K562 (cell line): ENCODE data around the gene COMMD2. TPM values are rescaled to one million over a fixed set of nuclear protein-coding genes. Genes with fewer than 3 reads are reported as not detected.

ENCODE experiments used
- ARNT ChIP-seq, 2 experiments: fragments of 450-650 bp; IDR thresholded peaks; 2 replicates each; pipeline ENCODE4 v1.6.1; 2016; ENCODE audit warnings: mild to moderate bottlenecking in 1 of 2
- BMI1 ChIP-seq: fragments of 150-350 bp; IDR thresholded peaks from 2 replicates; pipeline ENCODE4 v1.6.1; 2014; ENCODE audit warnings: low read length
- CREB1 ChIP-seq, 2 experiments: sonication (generic) in 1 of 2; formaldehyde crosslinking in 1 of 2; IDR thresholded peaks; 2 replicates each; pipeline versions ENCODE4 v1.6.1 to v1.8.0; 2012 to 2022; ENCODE audit warnings: inconsistent platforms in 1 of 2, mild to moderate bottlenecking in 1 of 2, missing genetic modification reagents in 1 of 2, moderate library complexity in 1 of 2
- DDX20 ChIP-seq: fragments of 450-650 bp; IDR thresholded peaks from 2 replicates; pipeline ENCODE4 v1.6.1; 2016; ENCODE audit warnings: missing genetic modification characterization, low read depth, mild to moderate bottlenecking, missing compliant biosample characterization, moderate library complexity
- E2F4 ChIP-seq: sonication (generic); formaldehyde crosslinking; IDR thresholded peaks from 2 replicates; pipeline ENCODE4 v1.8.0; 2022; ENCODE audit warnings: mild to moderate bottlenecking, low read depth, missing genetic modification reagents
- EP400 ChIP-seq: fragments of 450-650 bp; IDR thresholded peaks from 2 replicates; pipeline ENCODE4 v1.6.1; 2017; ENCODE audit warnings: antibody characterized with exemption, mild to moderate bottlenecking, moderate library complexity
- ETV1 ChIP-seq: fragments of 450-650 bp; conservative IDR thresholded peaks from 2 replicates; pipeline ENCODE4 v1.6.1; 2016; ENCODE audit warnings: missing genetic modification characterization, control low read depth, low read depth, missing compliant biosample characterization
- FOXP1 ChIP-seq: sonication (generic); formaldehyde crosslinking; IDR thresholded peaks from 2 replicates; pipeline ENCODE4 v1.8.0; 2022; ENCODE audit warnings: mild to moderate bottlenecking, missing genetic modification reagents
- GTF2F1 ChIP-seq: IDR thresholded peaks from 2 replicates; pipeline ENCODE4 v1.6.1; 2011; ENCODE audit warnings: low read depth, low read length, improper control_type of control experiment
- HMG20B ChIP-seq: fragments of 250-450 bp; sonication (Bioruptor Pico); IDR thresholded peaks from 2 replicates; pipeline ENCODE4 v1.5.0; 2021; ENCODE audit warnings: mild to moderate bottlenecking
- ID3 ChIP-seq, 2 experiments: fragments of 250-450 bp in 1 of 2; fragments of 450-650 bp in 1 of 2; sonication (Bioruptor Pico) in 1 of 2; IDR thresholded peaks; 2 replicates each; pipeline versions ENCODE4 v1.6.1 to v1.8.0; 2016 to 2021; ENCODE audit warnings: mild to moderate bottlenecking in 2 of 2, moderate library complexity in 2 of 2, missing compliant biosample characterization in 1 of 2, missing genetic modification characterization in 1 of 2
- KAT2B ChIP-seq: IDR thresholded peaks from one replicate; pipeline ENCODE4 v1.6.1; 2012; ENCODE audit warnings: low read depth, mild to moderate bottlenecking, control low read depth, inconsistent platforms, low read length, moderate library complexity
- MAFG ChIP-seq: fragments of 450-650 bp; conservative IDR thresholded peaks from 2 replicates; pipeline ENCODE4 v1.6.1; 2016; ENCODE audit warnings: missing genetic modification characterization, missing compliant biosample characterization
- NCOA2 ChIP-seq, 2 experiments: fragments of 450-650 bp; IDR thresholded peaks; 2 replicates each; pipeline ENCODE4 v1.6.1; 2018; ENCODE audit warnings: mild to moderate bottlenecking in 2 of 2, moderate library complexity in 1 of 2; ENCODE audit not compliant: partially characterized antibody in 2 of 2
- OTX1 ChIP-seq: fragments of 450-650 bp; formaldehyde crosslinking; IDR thresholded peaks from 2 replicates; pipeline ENCODE4 v1.4.0; 2022; ENCODE audit warnings: mild to moderate bottlenecking
- PATZ1 ChIP-seq: fragments of 250-450 bp; sonication (Bioruptor Pico); IDR thresholded peaks from 2 replicates; pipeline ENCODE4 v1.5.0; 2020; ENCODE audit warnings: mild to moderate bottlenecking, borderline replicate concordance
- PTTG1 ChIP-seq: fragments of 450-650 bp; IDR thresholded peaks from 2 replicates; pipeline ENCODE4 v1.6.1; 2016; ENCODE audit warnings: low read depth, mild to moderate bottlenecking, missing genetic modification characterization, missing compliant biosample characterization
- PYGO2 ChIP-seq: fragments of 450-650 bp; IDR thresholded peaks from 2 replicates; pipeline ENCODE4 v1.6.1; 2016; ENCODE audit warnings: mild to moderate bottlenecking, missing genetic modification characterization, moderate library complexity, missing compliant biosample characterization
- SAFB2 ChIP-seq: fragments of 200-400 bp; formaldehyde crosslinking; IDR thresholded peaks from 2 replicates; pipeline ENCODE4 v1.6.1; 2018; ENCODE audit warnings: borderline replicate concordance, low read length, low read depth, moderate library complexity; ENCODE audit not compliant: severe bottlenecking
- SMAD1 ChIP-seq: fragments of 150-350 bp; IDR thresholded peaks from 2 replicates; pipeline ENCODE4 v1.6.1; 2014; ENCODE audit warnings: low read length, low read depth; ENCODE audit not compliant: partially characterized antibody
- SREBF1 ChIP-seq: fragments of 150-350 bp; IDR thresholded peaks from 2 replicates; pipeline ENCODE4 v1.6.1; 2014; ENCODE audit warnings: antibody characterized with exemption, low read depth, low read length, borderline replicate concordance
- TRIM28 ChIP-seq: fragments of 450-650 bp; IDR thresholded peaks from 2 replicates; pipeline ENCODE4 v1.6.1; 2017
- WHSC1 ChIP-seq: IDR thresholded peaks from one replicate; pipeline ENCODE4 v1.6.1; 2012; ENCODE audit warnings: low read length, control low read depth, inconsistent platforms
- ZNF143 ChIP-seq: sonication (generic); formaldehyde crosslinking; IDR thresholded peaks from 2 replicates; pipeline ENCODE4 v1.9.0; 2022; ENCODE audit warnings: mild to moderate bottlenecking, missing genetic modification reagents
- ZNF175 ChIP-seq: fragments of 200-800 bp; sonication (Bioruptor generic); IDR thresholded peaks from 2 replicates; pipeline ENCODE4 v1.6.1; 2016; ENCODE audit warnings: low read depth, mild to moderate bottlenecking, missing genetic modification characterization, missing compliant biosample characterization
- ZNF696 ChIP-seq: fragments of 250-450 bp; sonication (Bioruptor Pico); conservative IDR thresholded peaks from 2 replicates; pipeline ENCODE4 v1.4.0; 2020; ENCODE audit warnings: mild to moderate bottlenecking, moderate library complexity
- polyA plus RNA-seq, 8 experiments: library from polyadenylated mRNA; depleted of rRNA in 4 of 8; stranded (reverse) in 5 of 8; unstranded in 3 of 8; fragments of >200 nt; fragmentation: Nextera tagmentation in 2 of 8; fragmentation: Illumina TruSeq in 1 of 8; extraction: Ambion mirVana in 2 of 8; extraction: Trizol in 1 of 8; gene quantifications; 2 replicates each; pipeline versions ENCODE4 v1.2.1 to v1.2.3, GENCODE V29; 2011 to 2014; ENCODE audit warnings: inconsistent platforms in 1 of 8, missing spikeins in 1 of 8
- total RNA-seq, 7 experiments: library from RNA; depleted of rRNA in 6 of 7; stranded (reverse); fragments of >200 nt in 6 of 7; fragmentation: Illumina TruSeq in 2 of 7; extraction: Trizol in 2 of 7; gene quantifications; 2 replicates each; pipeline versions ENCODE4 v1.2.1 to v1.2.3, GENCODE V29; 2011 to 2021; ENCODE audit warnings: low replicate concordance in 1 of 7

The COMMD2 gene
- total and polyA plus RNA-seq, 9 of the 15 experiments (the other 6 are each of a cell fraction or from before 2014, with no cell fraction given), result 25.8 to 102 (median 41.8) TPM

- TF ChIP-seq CREB1 (IDR thresholded peaks at IDR 0.05) (peak; percentile 64), CREB1 (CRISPR knock-in tag; IDR thresholded peaks at IDR 0.05) (peak; percentile 79), GTF2F1 (no peak), ID3 (CRISPR knock-in tag; IDR thresholded peaks at IDR 0.05) (no peak), ID3 (tag; IDR thresholded peaks at IDR 0.05) (peak; percentile 51), ARNT (IDR thresholded peaks at IDR 0.05) (peak in 1 of 2 experiments; percentile 66; a peak in 1 of 4 replicates), PTTG1 (tag) (no peak), KAT2B (no peak), MAFG (tag) (no peak), SAFB2 (no peak), SMAD1 (no peak), BMI1 (peak; percentile 53; the same call in 1 of the 2 replicates), ZNF175 (no peak), PYGO2 (tag) (no peak), NCOA2 (IDR thresholded peaks at IDR 0.05; ENCODE audit: partially characterized antibody in 2 of 2) (no peak), ZNF696 (CRISPR knock-in tag) (no peak), TRIM28 (no peak), HMG20B (no peak), OTX1 (CRISPR knock-in tag) (no peak), DDX20 (tag) (no peak), WHSC1 (no peak), EP400 (peak; percentile 68; the same call in 1 of the 2 replicates), E2F4 (CRISPR knock-in tag) (no peak), PATZ1 (CRISPR knock-in tag) (no peak), ETV1 (peak; percentile 82), ZNF143 (CRISPR knock-in tag) (no peak), FOXP1 (CRISPR knock-in tag) (peak; percentile 53; the same call in 1 of the 2 replicates), SREBF1 (peak; percentile 28; the same call in 1 of the 2 replicates)
Observed at GRCh38 chr3:149752051-149752787, at the start of gene COMMD2 (continued).
